HepG2 (cell line): ENCODE results near the gene HOXA1. TPM values are rescaled to one million over a fixed set of nuclear protein-coding genes. Genes with fewer than 3 reads are reported as not detected.

ENCODE experiments used
- ATAC-seq: fragments of 200-7000 bp; cut with Tn5 transposase; 3 replicates; pipeline ENCODE4 v1.9.1; 2020; ENCODE audit warnings: mild to moderate bottlenecking, moderate library complexity
- BruUV-seq: library from RNA; stranded (reverse); fragments of 400-500 nt; replicated peaks from 2 replicates; lab custom pipeline; 2021; lab: Mats Ljungman, UMichigan
- CTCF ChIA-PET: fragments of 300-600 bp; formaldehyde crosslinking; extraction: SDS; loops from one replicate; lab custom pipeline; 2021; ENCODE audit warnings: low total read pairs, inconsistent platforms, low intra/inter-chr PET ratio; lab: Yijun Ruan, JAX
- POLR2A ChIA-PET: fragments of 350-600 bp; sonication (Branson Sonifier 250); formaldehyde crosslinking; loops from one replicate; lab custom pipeline; 2020; ENCODE audit warnings: antibody characterized with exemption, inconsistent platforms; lab: Yijun Ruan, JAX
- DNase-seq: peaks from one replicate; pipeline ENCODE4 v3.0.0-alpha.2; 2015; ENCODE audit warnings: low spot score
- FAIRE-seq: peaks from 3 replicates; lab custom pipeline; 2011; peaks lifted over from hg19 to GRCh38; lab: Jason Lieb, UNC
- H2AFZ ChIP-seq: one replicate; pipeline ENCODE4 v1.6.1; 2011; ENCODE audit warnings: low read length, inconsistent platforms
- H3K27ac ChIP-seq: fragments of 300-600 bp; 3 replicates; pipeline ENCODE4 v1.8.0; 2011; ENCODE audit warnings: mixed run types, mild to moderate bottlenecking, mixed read lengths, low read length, inconsistent platforms; ENCODE audit not compliant: insufficient read depth; ENCODE audit errors: extremely low read length
- H3K27me3 ChIP-seq, 2 experiments: fragments of 200-600 bp in 1 of 2; 2 replicates in 1 of 2; 3 replicates in 1 of 2; pipeline versions ENCODE4 v1.6.0 to v1.8.0; 2011; ENCODE audit warnings: low read length in 2 of 2, mild to moderate bottlenecking in 2 of 2, moderate library complexity in 2 of 2, inconsistent platforms in 1 of 2; ENCODE audit not compliant: insufficient read depth in 2 of 2, control insufficient read depth in 1 of 2
- H3K36me3 ChIP-seq, 2 experiments: fragments of 200-600 bp in 1 of 2; replicated peaks in 1 of 2; 2 replicates in 1 of 2; 3 replicates in 1 of 2; pipeline versions ENCODE4 v1.5.1 to v1.8.0; 2011; ENCODE audit warnings: low read length in 2 of 2, inconsistent platforms in 1 of 2; ENCODE audit not compliant: insufficient read depth in 2 of 2, control insufficient read depth in 1 of 2
- H3K4me1 ChIP-seq: 2 replicates; pipeline ENCODE4 v1.5.1; 2012; ENCODE audit warnings: low read length, inconsistent platforms; ENCODE audit not compliant: insufficient read depth
- H3K4me2 ChIP-seq: 2 replicates; pipeline ENCODE4 v1.6.0; 2011; ENCODE audit warnings: low read depth, low read length, inconsistent platforms
- H3K4me3 ChIP-seq, 3 experiments: fragments of 200-600 bp in 1 of 3; sonication (generic), shearing (Covaris generic) in 1 of 3; replicated peaks in 1 of 3; 2 replicates each; pipeline ENCODE4 v1.5.1; 2011 to 2016; ENCODE audit warnings: low read length in 3 of 3, inconsistent platforms in 2 of 3, low read depth in 2 of 3, mild to moderate bottlenecking in 2 of 3, control low read depth in 1 of 3, mixed read lengths in 1 of 3; ENCODE audit not compliant: insufficient read depth in 1 of 3
- H3K79me2 ChIP-seq: one replicate; pipeline ENCODE4 v1.6.1; 2011; ENCODE audit warnings: low read length, inconsistent platforms; ENCODE audit not compliant: insufficient read depth
- H3K9ac ChIP-seq: 2 replicates; pipeline ENCODE4 v1.6.0; 2011; ENCODE audit warnings: mild to moderate bottlenecking, low read depth, low read length, inconsistent platforms; ENCODE audit not compliant: insufficient read depth
- H3K9me3 ChIP-seq: 2 replicates; pipeline ENCODE4 v1.5.1; 2012; ENCODE audit warnings: mild to moderate bottlenecking, low read length
- H4K20me1 ChIP-seq: 2 replicates; pipeline ENCODE4 v1.6.0; 2011; ENCODE audit warnings: inconsistent platforms, mild to moderate bottlenecking, low read length, moderate library complexity; ENCODE audit not compliant: insufficient read depth
- BHLHE40 ChIP-seq: IDR thresholded peaks from 2 replicates; pipeline ENCODE4 v1.6.1; 2011; ENCODE audit warnings: low read length, improper control_type of control experiment
- HMGA1 ChIP-seq: sonication (generic); formaldehyde crosslinking; conservative IDR thresholded peaks from 2 replicates; pipeline ENCODE4 v1.4.0; 2020; ENCODE audit warnings: missing genetic modification reagents
- HNRNPLL ChIP-seq: fragments of 200-400 bp; formaldehyde crosslinking; IDR thresholded peaks from 2 replicates; pipeline ENCODE4 v1.6.1; 2017; ENCODE audit warnings: mild to moderate bottlenecking, low read depth, low read length; ENCODE audit not compliant: poor library complexity, severe bottlenecking
- NFATC3 ChIP-seq: sonication (generic); formaldehyde crosslinking; IDR thresholded peaks from 2 replicates; pipeline ENCODE4 v1.5.1; 2020; ENCODE audit warnings: mild to moderate bottlenecking, missing genetic modification reagents
- SALL1 ChIP-seq: sonication (generic); formaldehyde crosslinking; IDR thresholded peaks from 2 replicates; pipeline ENCODE4 v1.8.0; 2022; ENCODE audit warnings: mild to moderate bottlenecking, missing genetic modification reagents
- TAF15 ChIP-seq: fragments of 200-400 bp; formaldehyde crosslinking; IDR thresholded peaks from one replicate; pipeline ENCODE4 v1.6.1; 2018; ENCODE audit warnings: mild to moderate bottlenecking, low read depth, low read length; ENCODE audit not compliant: poor library complexity, severe bottlenecking
- TEAD3 ChIP-seq: optimal IDR thresholded peaks from 2 replicates; pipeline ENCODE3; 2016; ENCODE audit warnings: borderline replicate concordance
- ZFX ChIP-seq: sonication (generic); formaldehyde crosslinking; IDR thresholded peaks from 2 replicates; pipeline ENCODE4 v1.4.0; 2020; ENCODE audit warnings: mild to moderate bottlenecking, low read depth, missing genetic modification reagents, moderate library complexity
- ZKSCAN8 ChIP-seq: IDR thresholded peaks from 2 replicates; pipeline ENCODE4 v1.6.1; 2016; ENCODE audit warnings: borderline replicate concordance, missing genetic modification reagents, missing compliant biosample characterization
- ZNF224 ChIP-seq: sonication (generic); formaldehyde crosslinking; IDR thresholded peaks from 2 replicates; pipeline ENCODE4 v1.5.0; 2020; ENCODE audit warnings: mild to moderate bottlenecking, missing genetic modification reagents
- ZNF230 ChIP-seq: sonication (generic); formaldehyde crosslinking; IDR thresholded peaks from 2 replicates; pipeline ENCODE4 v1.4.0; 2020; ENCODE audit warnings: mild to moderate bottlenecking, missing genetic modification reagents
- ZNF274 ChIP-seq: sonication (generic); formaldehyde crosslinking; IDR thresholded peaks from 2 replicates; pipeline ENCODE4 v1.5.1; 2020; ENCODE audit warnings: mild to moderate bottlenecking, missing genetic modification reagents
- ZNF329 ChIP-seq: sonication (generic); formaldehyde crosslinking; IDR thresholded peaks from 2 replicates; pipeline ENCODE4 v1.9.0; 2021; ENCODE audit warnings: low read depth, mild to moderate bottlenecking, missing genetic modification reagents
- ZNF605 ChIP-seq: sonication (generic); formaldehyde crosslinking; IDR thresholded peaks from 2 replicates; pipeline ENCODE4 v1.8.0; 2022; ENCODE audit warnings: mild to moderate bottlenecking, missing genetic modification reagents
- ZNF672 ChIP-seq: sonication (generic); formaldehyde crosslinking; IDR thresholded peaks from 2 replicates; pipeline ENCODE4 v1.8.1; 2022; ENCODE audit warnings: missing genetic modification reagents
- ZNF878 ChIP-seq: sonication (generic); formaldehyde crosslinking; IDR thresholded peaks from 2 replicates; pipeline ENCODE4 v1.8.1; 2023; ENCODE audit warnings: mild to moderate bottlenecking, missing genetic modification reagents, moderate library complexity
- WGBS: methylation state at CpG from one replicate; pipeline ENCODE4 v1.1.6; 2017; ENCODE audit warnings: low lambda C conversion rate; 5-methylcytosine and 5-hydroxymethylcytosine counted together
- in situ Hi-C: cut with HindIII; loops from 2 replicates; pipeline ENCODE4 v1.10.0; 2017; ENCODE audit warnings: low pct_unique_long_range_greater_than_20kb; ENCODE audit not compliant: extremely low pct_ligation_motif_present
- intact Hi-C: fragments of 100-400 bp; cut with micrococcal nuclease; formaldehyde crosslinking; loops from one replicate; pipeline ENCODE4 v1.10.0; 2022; ENCODE audit not compliant: unreplicated experiment
- polyA plus RNA-seq, 8 experiments: library from polyadenylated mRNA; depleted of rRNA in 3 of 8; stranded (reverse) in 7 of 8; unstranded in 1 of 8; fragments of >200 nt; fragmentation: Illumina TruSeq in 4 of 8; extraction: Trizol in 4 of 8; gene quantifications; 2 replicates each; pipeline versions ENCODE4 v1.2.1 to v1.2.3, GENCODE V29; 2011 to 2016; ENCODE audit warnings: low read depth in 4 of 8, missing spikeins in 1 of 8, mixed read lengths in 1 of 8; ENCODE audit not compliant: insufficient read depth in 1 of 8
- total RNA-seq, 5 experiments: library from RNA; depleted of rRNA; stranded (reverse); fragments of >200 nt; fragmentation: Illumina TruSeq; extraction: Trizol; gene quantifications; 2 replicates each; pipeline ENCODE4 v1.2.3, GENCODE V29; 2016; ENCODE audit warnings: low read depth in 1 of 5
- TF ChIP-seq, protein P1 (sequence below): sonication (generic); formaldehyde crosslinking; IDR thresholded peaks from 2 replicates; pipeline ENCODE4 v1.4.0; 2020; ENCODE audit warnings: missing genetic modification reagents
- TF ChIP-seq, protein P2 (sequence below): sonication (generic); formaldehyde crosslinking; IDR thresholded peaks from 2 replicates; pipeline ENCODE4 v1.4.0; 2020; ENCODE audit warnings: missing genetic modification reagents, low read depth, mild to moderate bottlenecking, borderline replicate concordance
- TF ChIP-seq, protein P3 (sequence below): sonication (generic); formaldehyde crosslinking; IDR thresholded peaks from 2 replicates; pipeline ENCODE4 v1.4.0; 2020; ENCODE audit warnings: missing genetic modification reagents

HOXA1 gene
- total and polyA plus RNA-seq, 2 of the 13 experiments (the other 11 are each of a cell fraction or from before 2014, with no cell fraction given), result 0.18 to 0.20 TPM

DNA sequence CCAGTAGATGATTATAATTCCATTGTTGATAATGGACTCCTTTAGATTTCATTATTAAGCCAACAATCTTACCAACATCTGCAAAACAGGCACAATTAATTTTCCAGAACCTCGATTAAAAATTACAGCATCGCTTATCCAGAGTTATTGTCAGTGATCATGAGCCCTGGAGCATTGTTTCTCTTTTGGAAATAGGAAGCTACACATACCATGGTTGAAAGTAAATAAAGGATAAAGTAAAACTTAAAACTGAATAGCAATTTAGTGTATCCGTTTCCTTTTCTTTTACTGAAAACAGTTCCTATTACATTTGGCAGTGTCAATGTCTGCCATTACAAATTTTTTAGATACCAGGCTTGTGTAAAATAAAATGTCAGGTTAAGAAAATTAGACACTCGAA is 16.6 kb upstream of the HOXA1 start:
- ATAC-seq, result no peak
- Histone ChIP-seq H3K27me3 (no peaks in the 10 kb centered on the region), H3K36me3 (peaks cover 2 to 12% of the 10 kb centered on the region in 2 experiments; a peak in 3 of 5 replicates), H3K4me2 (no peak overlapping the region), H3K9ac (no peak overlapping the region), H4K20me1 (peaks cover 5% of the 10 kb centered on the region; the same call in 1 of the 2 replicates), H2AFZ (no peak overlapping the region), H3K9me3 (no peaks in the 10 kb centered on the region), H3K79me2 (peaks cover 12% of the 10 kb centered on the region), H3K4me3 (no peak overlapping the region), H3K27ac (no peak overlapping the region), H3K4me1 (peaks cover 12% of the 10 kb centered on the region; the same call in 1 of the 2 replicates)
- CTCF ChIA-PET, result no interaction called here
- DNase-seq, result no peak
- in situ Hi-C loops (no loop called here), intact Hi-C loops (no loop called here)
- no peak for FAIRE-seq
- POLR2A ChIA-PET, result no interaction called here
- WGBS, result 93% methylated on average over 4 of the region's 4 CpGs
- BruUV-seq, result no TSS peak
- TF ChIP-seq HMGA1 (CRISPR knock-in tag) (no peak), ZFX (no peak), TEAD3 (CRISPR knock-in tag) (no peak), ZNF224 (CRISPR knock-in tag) (no peak), ZNF329 (no peak), NFATC3 (CRISPR knock-in tag) (no peak), ZNF274 (CRISPR knock-in tag) (no peak), ZNF878 (CRISPR knock-in tag) (no peak), HNRNPLL (no peak), ZNF672 (CRISPR knock-in tag) (no peak), BHLHE40 (no peak), ZNF230 (CRISPR knock-in tag) (no peak), ZKSCAN8 (CRISPR knock-in tag) (no peak), SALL1 (CRISPR knock-in tag) (no peak), ZNF605 (no peak), TAF15 (no peak)
- TF ChIP-seq, protein P1, sequence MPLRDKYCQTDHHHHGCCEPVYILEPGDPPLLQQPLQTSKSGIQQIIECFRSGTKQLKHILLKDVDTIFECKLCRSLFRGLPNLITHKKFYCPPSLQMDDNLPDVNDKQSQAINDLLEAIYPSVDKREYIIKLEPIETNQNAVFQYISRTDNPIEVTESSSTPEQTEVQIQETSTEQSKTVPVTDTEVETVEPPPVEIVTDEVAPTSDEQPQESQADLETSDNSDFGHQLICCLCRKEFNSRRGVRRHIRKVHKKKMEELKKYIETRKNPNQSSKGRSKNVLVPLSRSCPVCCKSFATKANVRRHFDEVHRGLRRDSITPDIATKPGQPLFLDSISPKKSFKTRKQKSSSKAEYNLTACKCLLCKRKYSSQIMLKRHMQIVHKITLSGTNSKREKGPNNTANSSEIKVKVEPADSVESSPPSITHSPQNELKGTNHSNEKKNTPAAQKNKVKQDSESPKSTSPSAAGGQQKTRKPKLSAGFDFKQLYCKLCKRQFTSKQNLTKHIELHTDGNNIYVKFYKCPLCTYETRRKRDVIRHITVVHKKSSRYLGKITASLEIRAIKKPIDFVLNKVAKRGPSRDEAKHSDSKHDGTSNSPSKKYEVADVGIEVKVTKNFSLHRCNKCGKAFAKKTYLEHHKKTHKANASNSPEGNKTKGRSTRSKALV (CRISPR knock-in tag), result no peak
- TF ChIP-seq, protein P2, sequence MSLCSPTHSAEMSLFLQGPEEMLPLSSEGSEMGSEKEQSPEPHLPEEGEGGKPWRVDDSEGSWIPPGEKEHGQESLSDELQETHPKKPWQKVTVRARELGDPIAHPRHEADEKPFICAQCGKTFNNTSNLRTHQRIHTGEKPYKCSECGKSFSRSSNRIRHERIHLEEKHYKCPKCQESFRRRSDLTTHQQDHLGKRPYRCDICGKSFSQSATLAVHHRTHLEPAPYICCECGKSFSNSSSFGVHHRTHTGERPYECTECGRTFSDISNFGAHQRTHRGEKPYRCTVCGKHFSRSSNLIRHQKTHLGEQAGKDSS, result no peak
- TF ChIP-seq, protein P3, sequence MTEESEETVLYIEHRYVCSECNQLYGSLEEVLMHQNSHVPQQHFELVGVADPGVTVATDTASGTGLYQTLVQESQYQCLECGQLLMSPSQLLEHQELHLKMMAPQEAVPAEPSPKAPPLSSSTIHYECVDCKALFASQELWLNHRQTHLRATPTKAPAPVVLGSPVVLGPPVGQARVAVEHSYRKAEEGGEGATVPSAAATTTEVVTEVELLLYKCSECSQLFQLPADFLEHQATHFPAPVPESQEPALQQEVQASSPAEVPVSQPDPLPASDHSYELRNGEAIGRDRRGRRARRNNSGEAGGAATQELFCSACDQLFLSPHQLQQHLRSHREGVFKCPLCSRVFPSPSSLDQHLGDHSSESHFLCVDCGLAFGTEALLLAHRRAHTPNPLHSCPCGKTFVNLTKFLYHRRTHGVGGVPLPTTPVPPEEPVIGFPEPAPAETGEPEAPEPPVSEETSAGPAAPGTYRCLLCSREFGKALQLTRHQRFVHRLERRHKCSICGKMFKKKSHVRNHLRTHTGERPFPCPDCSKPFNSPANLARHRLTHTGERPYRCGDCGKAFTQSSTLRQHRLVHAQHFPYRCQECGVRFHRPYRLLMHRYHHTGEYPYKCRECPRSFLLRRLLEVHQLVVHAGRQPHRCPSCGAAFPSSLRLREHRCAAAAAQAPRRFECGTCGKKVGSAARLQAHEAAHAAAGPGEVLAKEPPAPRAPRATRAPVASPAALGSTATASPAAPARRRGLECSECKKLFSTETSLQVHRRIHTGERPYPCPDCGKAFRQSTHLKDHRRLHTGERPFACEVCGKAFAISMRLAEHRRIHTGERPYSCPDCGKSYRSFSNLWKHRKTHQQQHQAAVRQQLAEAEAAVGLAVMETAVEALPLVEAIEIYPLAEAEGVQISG (CRISPR knock-in tag), result no peak
